CD14-positive monocyte (primary cell): ENCODE results near the gene NDUFB10. TPM values are rescaled to one million over a fixed set of nuclear protein-coding genes. Genes with fewer than 3 reads are reported as not detected.
A peak's percentile ranks its signal among the peaks of the same experiment; 100 is the strongest.

Experiments
- DNase-seq, 3 donors: peaks; one replicate each; pipeline ENCODE4 v3.0.0-alpha.2; 2011 to 2022
- H2AFZ ChIP-seq: 2 replicates; pipeline ENCODE4 v1.6.0; 2012; ENCODE audit warnings: mild to moderate bottlenecking, low read depth, low read length, inconsistent platforms; ENCODE audit not compliant: insufficient read depth, poor library complexity, severe bottlenecking
- H3K27ac ChIP-seq, 2 donors: 1 replicate in 1 of 2; 2 replicates in 1 of 2; pipeline ENCODE4 v1.5.1; 2012 to 2013; ENCODE audit warnings: low read length in 2 of 2, control low read depth in 1 of 2, inconsistent platforms in 1 of 2, low read depth in 1 of 2, mild to moderate bottlenecking in 1 of 2
- H3K27me3 ChIP-seq, 2 donors: one replicate each; pipeline versions ENCODE4 v1.6.0 to v1.6.1; 2011 to 2013; ENCODE audit warnings: low read length in 2 of 2; ENCODE audit not compliant: control insufficient read depth in 2 of 2, insufficient read depth in 2 of 2
- H3K36me3 ChIP-seq, 2 donors: replicated peaks in 1 of 2; 1 replicate in 1 of 2; 2 replicates in 1 of 2; pipeline versions ENCODE4 v1.5.1 to v1.6.1; 2012 to 2013; ENCODE audit warnings: low read length in 2 of 2, control low read depth in 1 of 2, inconsistent platforms in 1 of 2, mild to moderate bottlenecking in 1 of 2; ENCODE audit not compliant: insufficient read depth in 2 of 2, control insufficient read depth in 1 of 2
- H3K4me1 ChIP-seq, 2 donors: 1 replicate in 1 of 2; 2 replicates in 1 of 2; pipeline versions ENCODE4 v1.5.1 to v1.6.1; 2012 to 2013; ENCODE audit warnings: low read length in 2 of 2, control low read depth in 1 of 2, inconsistent platforms in 1 of 2, mild to moderate bottlenecking in 1 of 2, moderate library complexity in 1 of 2; ENCODE audit not compliant: insufficient read depth in 2 of 2, control insufficient read depth in 1 of 2
- H3K4me2 ChIP-seq: replicated peaks from 2 replicates; pipeline ENCODE3; 2012; ENCODE audit warnings: low read length, moderate library complexity, mild to moderate bottlenecking; ENCODE audit not compliant: poor library complexity, severe bottlenecking; ENCODE audit errors: extremely low read depth
- H3K4me3 ChIP-seq, 3 experiments: fragments of 200-600 bp in 1 of 3; sonication (generic) in 1 of 3; replicated peaks in 1 of 3; 1 replicate in 2 of 3; 2 replicates in 1 of 3; pipeline ENCODE4 v1.5.1; 2011 to 2013; ENCODE audit warnings: low read length in 3 of 3, mild to moderate bottlenecking in 3 of 3, control low read depth in 2 of 3, low read depth in 2 of 3, inconsistent platforms in 1 of 3, moderate library complexity in 1 of 3
- H3K79me2 ChIP-seq: 2 replicates; pipeline ENCODE4 v1.6.0; 2012; ENCODE audit warnings: mild to moderate bottlenecking, control low read depth, inconsistent platforms, low read length, moderate library complexity; ENCODE audit not compliant: insufficient read depth
- H3K9ac ChIP-seq: 2 replicates; pipeline ENCODE4 v1.6.0; 2017; ENCODE audit warnings: low read length, mild to moderate bottlenecking; ENCODE audit not compliant: insufficient read depth, poor library complexity, severe bottlenecking
- H3K9me3 ChIP-seq, 2 donors: replicated peaks in 1 of 2; 1 replicate in 1 of 2; 2 replicates in 1 of 2; pipeline versions ENCODE4 v1.5.1 to v1.6.1; 2012 to 2013; ENCODE audit warnings: low read length in 2 of 2, control low read depth in 1 of 2; ENCODE audit not compliant: control insufficient read depth in 1 of 2, insufficient read depth in 1 of 2
- H4K20me1 ChIP-seq: 2 replicates; pipeline ENCODE4 v1.6.0; 2012; ENCODE audit warnings: mild to moderate bottlenecking, low read length, control low read depth, moderate library complexity; ENCODE audit not compliant: insufficient read depth
- H3K27ac Mint-ChIP-seq, 7 donors: one replicate each; pipeline ENCODE4 v1.8.0; 2020; ENCODE audit warnings: mild to moderate bottlenecking in 7 of 7, mixed read lengths in 7 of 7, moderate library complexity in 6 of 7, inconsistent platforms in 2 of 7
- H3K27me3 Mint-ChIP-seq, 3 donors: one replicate each; pipeline ENCODE4 v1.8.0; 2021 to 2022; ENCODE audit warnings: low read depth in 3 of 3, mild to moderate bottlenecking in 3 of 3, mixed read lengths in 3 of 3, moderate library complexity in 3 of 3, inconsistent platforms in 1 of 3
- H3K36me3 Mint-ChIP-seq, 2 donors: one replicate each; pipeline ENCODE4 v1.8.0; 2020; ENCODE audit warnings: mixed read lengths in 2 of 2, inconsistent platforms in 1 of 2, mild to moderate bottlenecking in 1 of 2
- H3K4me1 Mint-ChIP-seq: one replicate; pipeline ENCODE4 v1.8.0; 2020; ENCODE audit warnings: mild to moderate bottlenecking, mixed read lengths
- H3K4me3 Mint-ChIP-seq, 2 donors: one replicate each; pipeline ENCODE4 v1.8.0; 2020; ENCODE audit warnings: mild to moderate bottlenecking in 2 of 2, mixed read lengths in 2 of 2, moderate library complexity in 1 of 2
- H3K9me3 Mint-ChIP-seq, 7 donors: one replicate each; pipeline ENCODE4 v1.8.0; 2020 to 2022; ENCODE audit warnings: mixed read lengths in 7 of 7, mild to moderate bottlenecking in 6 of 7, moderate library complexity in 6 of 7, inconsistent platforms in 2 of 7
- WGBS: methylation state at CpG from one replicate; pipeline ENCODE4 v1.1.5; 2013; ENCODE audit warnings: missing lambda C conversion rate; ENCODE audit not compliant: insufficient coverage; 5-methylcytosine and 5-hydroxymethylcytosine counted together
- intact Hi-C, 2 donors: fragments of 100-400 bp; cut with micrococcal nuclease; formaldehyde crosslinking; loops; one replicate each; pipeline versions ENCODE4 v1.15.0 to v1.15.1; 2023
- polyA plus RNA-seq, 3 donors: library from polyadenylated mRNA; depleted of rRNA in 1 of 3; unstranded in 2 of 3; stranded (reverse) in 1 of 3; fragments of 300-500 nt in 2 of 3; fragments of >200 nt in 1 of 3; fragmentation: Illumina TruSeq in 2 of 3; gene quantifications; 1 replicate in 2 of 3; 2 replicates in 1 of 3; pipeline ENCODE4 v1.2.3, GENCODE V29; 2012 to 2021
- TF ChIP-seq, protein P1 (sequence below): fragments of 200-600 bp; IDR thresholded peaks from one replicate; pipeline ENCODE4 v1.8.0; 2022; ENCODE audit warnings: antibody characterized with exemption, mild to moderate bottlenecking

Gene NDUFB10
- polyA plus RNA-seq, 3 donors: 121 to 215 (median 186) TPM

DNA sequence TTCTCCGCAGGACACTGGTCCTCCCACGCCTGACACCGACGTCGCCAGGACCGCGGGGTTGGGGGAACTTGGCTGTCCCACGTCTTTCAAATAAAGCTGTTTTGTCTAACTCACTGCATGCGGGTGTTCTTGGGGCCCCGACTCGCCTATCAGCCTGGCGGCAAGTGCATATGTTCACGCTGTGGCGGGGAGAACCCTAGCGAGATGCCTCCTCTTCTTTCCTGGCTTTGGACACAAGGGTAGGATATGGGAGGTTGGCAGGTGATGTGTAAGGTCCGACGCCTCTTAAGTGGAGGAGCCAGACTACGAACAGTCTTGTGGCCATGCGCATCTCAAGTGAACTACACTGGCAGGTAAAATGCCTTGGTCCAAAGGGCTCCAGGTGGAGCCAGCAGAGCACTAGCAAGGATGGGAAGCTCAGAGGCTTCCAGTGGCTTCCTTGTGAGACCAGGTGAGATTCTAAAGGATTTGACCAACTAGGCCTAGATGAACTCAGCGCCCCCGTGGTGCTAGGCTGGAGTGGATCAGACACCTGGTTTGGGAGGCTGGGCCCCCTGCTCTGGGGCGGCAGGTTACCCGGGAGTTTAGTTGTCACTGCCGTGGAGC lies 6.2 kb downstream of the NDUFB10 start:
- peaks cover 24 to 30% of the 10 kb centered on the region in 2 donors for H3K36me3 Mint-ChIP-seq
- H2AFZ ChIP-seq: peak overlapping the region; percentile 75
- WGBS: 30% methylated on average over 21 of the region's 24 CpGs
- no peaks in the 10 kb centered on the region for H3K27me3 ChIP-seq
- intact Hi-C loops: no loop called here
- peak overlapping the region; percentile 84 for H3K4me2 ChIP-seq
- H3K79me2 ChIP-seq: peaks cover 40% of the 10 kb centered on the region
- peak overlapping the region; percentile 93 for H3K27ac ChIP-seq
- peaks cover 32% of the 10 kb centered on the region for H3K4me1 Mint-ChIP-seq
- peaks cover 33% of the 10 kb centered on the region for H4K20me1 ChIP-seq
- no peak for DNase-seq
- peaks cover 0 to 2% (median 0%) of the 10 kb centered on the region in 7 donors for H3K9me3 Mint-ChIP-seq
- H3K27me3 Mint-ChIP-seq: peaks cover 0 to 2% (median 0%) of the 10 kb centered on the region in 3 donors
- H3K4me1 ChIP-seq: peaks cover 26 to 33% of the 10 kb centered on the region in 2 donors
- H3K4me3 ChIP-seq: peak overlapping the region; percentile 55 to 91 (median 82)
- peaks cover 21% of the 10 kb centered on the region in 2 donors for H3K36me3 ChIP-seq
- no peaks in the 10 kb centered on the region for H3K9me3 ChIP-seq
- peak overlapping the region; percentile 89 to 92 for H3K4me3 Mint-ChIP-seq
- peak overlapping the region; percentile 93 to 97 (median 95) for H3K27ac Mint-ChIP-seq
- peak overlapping the region; percentile 95 for H3K9ac ChIP-seq
- TF ChIP-seq, protein P1, sequence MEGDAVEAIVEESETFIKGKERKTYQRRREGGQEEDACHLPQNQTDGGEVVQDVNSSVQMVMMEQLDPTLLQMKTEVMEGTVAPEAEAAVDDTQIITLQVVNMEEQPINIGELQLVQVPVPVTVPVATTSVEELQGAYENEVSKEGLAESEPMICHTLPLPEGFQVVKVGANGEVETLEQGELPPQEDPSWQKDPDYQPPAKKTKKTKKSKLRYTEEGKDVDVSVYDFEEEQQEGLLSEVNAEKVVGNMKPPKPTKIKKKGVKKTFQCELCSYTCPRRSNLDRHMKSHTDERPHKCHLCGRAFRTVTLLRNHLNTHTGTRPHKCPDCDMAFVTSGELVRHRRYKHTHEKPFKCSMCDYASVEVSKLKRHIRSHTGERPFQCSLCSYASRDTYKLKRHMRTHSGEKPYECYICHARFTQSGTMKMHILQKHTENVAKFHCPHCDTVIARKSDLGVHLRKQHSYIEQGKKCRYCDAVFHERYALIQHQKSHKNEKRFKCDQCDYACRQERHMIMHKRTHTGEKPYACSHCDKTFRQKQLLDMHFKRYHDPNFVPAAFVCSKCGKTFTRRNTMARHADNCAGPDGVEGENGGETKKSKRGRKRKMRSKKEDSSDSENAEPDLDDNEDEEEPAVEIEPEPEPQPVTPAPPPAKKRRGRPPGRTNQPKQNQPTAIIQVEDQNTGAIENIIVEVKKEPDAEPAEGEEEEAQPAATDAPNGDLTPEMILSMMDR: no peak

DNA sequence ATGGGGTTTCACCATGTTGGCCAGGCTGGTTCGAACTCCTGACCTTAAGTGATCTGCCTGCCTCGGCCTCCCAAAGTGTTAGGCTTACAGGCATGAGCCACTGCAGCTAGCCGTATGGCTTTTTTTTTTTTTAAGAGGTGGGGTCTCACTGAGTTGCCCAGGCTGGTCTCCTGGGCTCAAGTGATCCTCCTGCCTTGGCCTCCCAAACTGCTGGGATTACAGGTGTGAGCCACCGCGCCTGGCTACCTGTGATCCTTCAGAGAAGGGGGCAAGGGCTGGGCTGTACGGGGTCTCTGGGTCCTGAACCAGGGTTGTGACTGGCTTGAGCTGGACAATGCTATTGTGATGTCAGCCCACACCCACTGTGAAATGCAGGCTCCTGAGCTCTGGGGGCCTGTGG lies 7.1 kb downstream of the NDUFB10 start, which contains the start of gene RNF151:
RNF151 (plus strand) TSS at position 397 of the 400 bp plus-strand sequence. CDS start 26 bp downstream, outside the sequence.
- Histone ChIP-seq H2AFZ (no peak within 1 kb of the TSS), H3K27me3 (no peaks in the 10 kb centered on the region), H3K27ac (peak within 1 kb of the TSS; percentile 93), H3K4me2 (peak within 1 kb of the TSS; percentile 84), H3K9ac (peak within 1 kb of the TSS; percentile 95), H3K4me3 (peak within 1 kb of the TSS in 2 of 3 experiments; percentile 82 to 91), H3K4me1 (peaks cover 27 to 33% of the 10 kb centered on the region in 2 donors), H4K20me1 (peaks cover 27% of the 10 kb centered on the region), H3K36me3 (peaks cover 16 to 17% of the 10 kb centered on the region in 2 donors), H3K79me2 (peaks cover 36% of the 10 kb centered on the region), H3K9me3 (no peaks in the 10 kb centered on the region)
- Mint-ChIP-seq H3K36me3 (peaks cover 20 to 25% of the 10 kb centered on the region in 2 donors), H3K27me3 (peaks cover 0 to 2% (median 0%) of the 10 kb centered on the region in 3 donors), H3K4me1 (peaks cover 31% of the 10 kb centered on the region), H3K4me3 (peak within 1 kb of the TSS; percentile 89 to 92), H3K27ac (peak within 1 kb of the TSS; percentile 93 to 97 (median 95)), H3K9me3 (peaks cover 0 to 2% (median 0%) of the 10 kb centered on the region in 7 donors)
- DNase-seq: no peak
- TF ChIP-seq, protein P1: no peak
- WGBS: 97% methylated on average over 6 of the region's 6 CpGs
- intact Hi-C loops: no loop called here
